KG1 (cell line): ENCODE measurements around the gene SLC5A12.
"Not testable (repeated sequence)": the region's sequence is repeated elsewhere in the genome, so short reads cannot be mapped to it uniquely, and the experiment has no call there.

Source experiments
- DNase-seq: peaks from one replicate; lab custom pipeline; 2025; lab: John Stamatoyannopoulos, UW

The SLC5A12 gene

DNA sequence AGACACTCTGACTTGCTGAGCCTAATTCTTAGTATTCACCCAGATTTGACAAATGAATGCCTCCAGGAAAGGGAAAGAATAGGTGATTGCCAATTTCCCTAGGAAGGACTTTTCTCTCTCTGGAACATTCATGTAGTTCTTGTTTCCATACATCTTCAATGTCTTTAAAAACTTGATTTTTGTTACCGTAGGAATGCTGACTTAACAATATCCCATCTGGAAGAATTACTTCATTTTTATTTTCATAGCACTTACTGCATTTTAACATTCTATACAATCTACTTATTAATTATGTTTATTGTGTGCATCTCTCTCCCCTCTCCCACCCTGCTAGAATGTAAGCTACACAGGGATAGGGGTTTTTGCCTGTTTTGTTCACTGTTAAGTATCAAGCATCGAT lies 66.6 kb downstream of the SLC5A12 start:
- no peak for DNase-seq

DNA sequence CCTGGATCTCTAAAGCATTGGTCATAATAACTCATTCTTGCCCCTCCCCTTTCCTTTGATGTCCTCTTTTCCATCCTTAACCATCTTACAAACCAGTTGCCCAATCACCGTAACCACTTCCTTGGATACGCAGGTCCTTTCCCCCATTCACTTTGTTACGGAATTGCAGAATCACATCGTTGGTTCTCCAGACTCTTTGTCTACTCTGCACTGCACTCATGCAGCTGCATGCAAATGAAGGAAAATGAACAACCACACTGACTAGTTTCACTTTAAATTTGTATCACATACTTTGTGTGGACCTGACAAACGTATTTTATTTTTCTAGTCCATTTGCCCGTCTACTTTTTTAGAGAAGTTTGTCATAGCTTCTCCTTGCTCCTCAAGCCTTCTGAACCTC lies 69.9 kb downstream of the SLC5A12 start:
- no peak for DNase-seq

DNA sequence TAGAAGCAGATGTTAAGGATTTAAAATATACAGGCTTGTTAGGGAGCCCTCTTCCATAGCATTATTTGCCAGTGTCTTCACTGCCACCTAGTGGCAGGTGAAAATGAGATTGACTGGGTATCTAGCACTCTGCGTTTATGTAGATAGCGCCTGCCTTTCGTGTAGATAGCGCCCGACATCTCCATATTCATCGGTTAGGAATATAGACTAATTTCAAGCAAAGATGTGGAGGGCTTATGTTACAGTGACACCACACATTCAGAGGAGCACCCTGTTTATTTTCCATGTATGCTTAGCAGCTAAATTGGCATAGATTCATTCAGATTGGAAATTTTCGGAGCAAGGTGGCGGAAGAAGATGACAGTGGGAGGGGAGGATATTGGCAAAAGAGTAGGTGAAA lies 72.0 kb downstream of the SLC5A12 start:
- peak; percentile 2 for DNase-seq

DNA sequence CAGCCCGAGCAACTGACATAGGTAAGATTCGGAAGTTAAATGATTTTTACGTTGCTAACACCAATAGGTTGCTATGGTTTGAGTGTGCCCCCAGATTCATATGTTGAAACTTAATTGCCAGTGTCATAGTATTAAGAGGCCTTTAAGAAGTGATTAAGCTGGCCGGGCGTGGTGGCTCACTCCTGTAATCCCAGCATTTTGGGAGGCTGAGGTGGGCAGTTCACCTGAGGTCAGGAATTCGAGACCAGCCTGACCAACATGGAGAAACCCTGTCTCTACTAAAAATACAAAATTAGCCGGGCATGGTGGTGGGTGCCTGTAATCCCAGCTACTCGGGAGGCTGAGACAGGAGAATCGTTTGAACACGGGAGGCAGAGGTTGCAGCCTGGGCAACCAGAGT lies 78.5 kb downstream of the SLC5A12 start:
- not testable (repeated sequence) for DNase-seq

DNA sequence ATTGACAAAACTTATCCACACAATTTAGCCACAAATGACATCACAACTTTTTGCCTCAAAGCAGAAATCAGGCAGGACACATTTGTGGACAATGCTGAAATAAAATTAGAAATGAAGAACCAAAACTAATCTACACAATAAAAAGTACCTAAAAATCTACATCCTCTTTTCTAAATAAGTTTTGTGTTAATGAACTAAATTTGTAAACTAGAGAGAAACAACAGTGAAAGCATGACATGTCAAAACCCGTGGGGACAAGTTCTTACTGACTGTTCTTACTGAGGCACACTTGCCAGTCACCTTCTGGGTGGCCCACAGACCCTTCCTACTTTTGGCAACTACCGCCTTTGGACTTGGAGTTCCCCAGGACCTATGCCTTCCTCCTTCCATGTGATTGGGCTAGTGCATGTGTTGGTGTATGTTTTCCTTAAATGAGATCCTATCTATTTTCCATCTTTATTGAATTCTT lies 89.1 kb downstream of the SLC5A12 start:
- no peak for DNase-seq

DNA sequence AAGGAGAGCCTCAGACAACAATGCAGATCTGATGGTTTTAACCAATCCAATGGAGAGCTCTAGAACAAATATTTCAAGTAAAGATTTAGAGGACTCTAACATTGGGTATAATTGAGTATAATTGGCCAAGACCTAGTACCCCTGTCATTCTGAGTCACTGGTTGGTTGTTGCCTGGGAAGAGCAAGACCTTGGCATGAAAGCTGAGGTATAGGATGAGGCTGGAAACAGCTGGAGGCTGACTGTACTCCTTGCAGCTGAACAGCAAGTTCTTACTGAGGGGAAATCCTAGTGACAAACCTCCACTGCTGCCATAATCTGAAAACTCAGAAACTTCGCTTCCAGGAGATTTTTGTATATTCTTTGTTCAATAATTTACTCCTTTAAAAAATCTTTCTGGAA lies 95.5 kb downstream of the SLC5A12 start:
- DNase-seq: no peak

DNA sequence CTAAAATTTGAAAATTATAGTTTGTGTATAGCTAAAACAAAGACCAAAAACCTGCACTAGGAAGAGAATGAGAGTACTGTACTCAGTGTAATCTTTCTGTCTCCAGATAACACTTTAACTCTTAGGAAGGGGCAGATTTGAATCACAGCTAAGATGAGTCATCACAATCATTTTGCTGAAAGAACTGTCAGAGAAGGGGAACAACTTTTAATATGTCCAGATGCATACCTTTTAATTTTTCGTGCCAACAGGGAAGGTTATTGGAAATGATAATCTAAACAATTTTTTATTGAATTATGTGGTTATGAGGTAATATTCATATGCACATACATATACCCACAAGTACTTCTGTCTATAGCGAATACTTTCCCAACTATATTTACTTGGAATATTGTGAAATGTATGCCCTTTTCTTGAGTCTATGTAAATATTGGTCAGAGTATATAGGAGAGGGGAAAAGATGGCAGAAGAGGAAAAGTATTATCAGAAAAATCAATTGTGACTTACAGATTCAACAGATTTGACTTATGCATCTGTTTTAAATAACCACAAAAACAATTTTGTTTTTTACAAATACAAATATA lies 98.7 kb downstream of the SLC5A12 start:
- no peak for DNase-seq

DNA sequence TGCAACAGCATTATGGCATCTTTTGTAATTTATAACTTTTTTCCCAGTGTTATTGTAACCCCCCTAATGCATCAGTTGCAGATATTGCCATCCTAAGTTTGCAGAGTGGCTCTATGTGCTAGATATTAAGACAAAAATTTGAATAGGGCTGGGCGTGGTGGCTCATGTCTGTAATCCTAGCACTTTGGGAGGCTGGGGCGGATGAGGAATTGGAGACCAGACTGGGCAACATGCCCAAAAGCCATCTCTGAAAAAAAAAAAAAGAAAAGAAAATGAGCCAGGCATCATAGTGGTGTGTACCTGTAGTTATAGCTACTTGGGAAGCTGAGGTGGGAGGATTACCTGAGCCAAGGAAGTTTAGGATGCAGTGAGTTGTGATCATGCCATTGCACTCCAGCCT lies 99.7 kb downstream of the SLC5A12 start:
- no peak for DNase-seq

DNA sequence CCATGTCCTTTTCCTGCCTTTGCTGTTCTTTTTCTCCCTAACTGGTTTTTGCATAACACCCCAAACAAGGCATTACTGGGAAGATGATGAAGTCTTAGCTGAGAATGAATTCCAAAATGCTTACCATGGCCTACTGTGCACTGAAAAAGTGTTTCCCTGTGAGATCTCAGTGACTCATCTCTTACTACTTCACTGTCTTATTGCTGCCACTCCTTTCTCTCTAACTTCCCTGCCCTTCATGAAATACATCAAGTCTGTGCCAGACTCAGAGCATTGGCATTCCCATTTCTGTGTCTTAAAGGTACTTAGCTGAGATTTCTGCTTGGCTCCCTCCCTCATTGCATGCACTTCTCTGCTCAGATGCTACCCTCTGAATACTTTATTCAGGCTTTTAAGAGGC lies 100.7 kb downstream of the SLC5A12 start:
- DNase-seq: no peak

DNA sequence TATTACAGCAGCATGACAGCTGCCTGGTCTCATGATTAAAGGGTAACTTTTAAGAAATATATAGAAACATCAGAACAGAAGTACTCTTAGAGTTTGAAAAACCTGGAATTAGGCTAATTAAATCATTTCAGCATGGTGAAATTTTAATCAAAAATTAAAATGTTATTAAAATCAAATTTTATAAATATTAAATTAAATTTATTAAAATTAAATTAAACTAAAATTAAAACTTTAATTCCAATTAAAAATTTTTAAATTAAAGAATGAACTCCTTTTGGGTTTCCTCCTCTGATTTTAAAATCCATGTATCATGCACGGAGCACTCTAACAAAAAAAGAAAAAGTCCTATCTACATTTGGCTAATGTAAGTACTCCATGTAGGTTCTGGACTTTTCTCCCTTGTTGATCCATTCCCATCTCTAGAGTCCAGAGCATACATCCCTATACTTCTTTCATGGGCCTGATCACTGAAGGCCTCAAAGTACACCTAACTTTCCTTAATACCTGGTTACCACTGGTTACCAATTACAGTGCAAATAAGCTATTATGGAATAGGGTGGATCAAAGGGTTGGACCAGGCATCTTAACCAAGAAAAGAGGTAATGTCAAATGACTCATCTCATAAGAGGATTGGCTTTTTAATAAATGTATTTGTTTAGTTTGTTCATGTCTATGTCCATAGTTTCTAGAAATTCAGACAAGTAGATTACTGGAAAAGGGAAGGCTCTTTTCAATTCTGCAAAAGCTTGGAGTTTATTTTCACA lies 101.4 kb downstream of the SLC5A12 start:
- DNase-seq: no peak

DNA sequence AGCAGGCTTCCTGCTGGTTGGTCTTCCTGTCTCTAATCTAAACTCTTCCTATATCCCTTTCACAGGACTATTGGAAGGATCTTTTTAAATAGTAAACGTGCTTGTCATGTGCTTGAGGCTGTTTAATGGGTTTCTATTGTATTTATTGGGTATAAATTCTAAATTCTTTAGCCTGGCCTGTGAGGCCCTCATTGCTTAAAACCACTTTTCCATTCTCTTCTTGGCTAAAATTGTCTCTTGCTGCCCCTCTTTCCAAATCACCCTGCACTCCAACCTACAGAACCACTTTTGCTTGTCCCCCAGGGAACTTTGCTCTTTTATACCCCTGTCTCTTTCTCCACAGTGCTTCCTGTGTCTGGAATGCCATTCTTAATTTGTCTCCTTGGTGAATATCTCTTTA lies 103.4 kb downstream of the SLC5A12 start:
- no peak for DNase-seq
